Nephron progenitor cell (in vitro differentiated cells): ENCODE data around the gene COL26A1.

Experiments
- DNase-seq: peaks from one replicate; pipeline ENCODE4 v3.0.0; 2021
- H3K27ac Mint-ChIP-seq: 2 replicates; pipeline ENCODE4 v1.8.0; 2021; ENCODE audit warnings: mild to moderate bottlenecking, moderate library complexity, mixed read lengths
- H3K27me3 Mint-ChIP-seq: 2 replicates; pipeline ENCODE4 v1.8.0; 2021; ENCODE audit warnings: mild to moderate bottlenecking, low read depth, mixed read lengths; ENCODE audit not compliant: poor library complexity
- H3K36me3 Mint-ChIP-seq: 2 replicates; pipeline ENCODE4 v1.8.0; 2021; ENCODE audit warnings: low read depth, mixed read lengths
- H3K4me1 Mint-ChIP-seq: 2 replicates; pipeline ENCODE4 v1.8.0; 2021; ENCODE audit warnings: mixed read lengths
- H3K4me3 Mint-ChIP-seq: 2 replicates; pipeline ENCODE4 v1.8.0; 2021; ENCODE audit warnings: mild to moderate bottlenecking, moderate library complexity, mixed read lengths
- H3K9me3 Mint-ChIP-seq: 2 replicates; pipeline ENCODE4 v1.8.0; 2021; ENCODE audit warnings: mild to moderate bottlenecking, moderate library complexity, mixed read lengths
- TF ChIP-seq, protein P1 (sequence below): fragments of 200-600 bp; sonication (generic); IDR thresholded peaks from 2 replicates; pipeline ENCODE4 v1.5.0; 2021; ENCODE audit warnings: antibody characterized with exemption

The COL26A1 gene

DNA sequence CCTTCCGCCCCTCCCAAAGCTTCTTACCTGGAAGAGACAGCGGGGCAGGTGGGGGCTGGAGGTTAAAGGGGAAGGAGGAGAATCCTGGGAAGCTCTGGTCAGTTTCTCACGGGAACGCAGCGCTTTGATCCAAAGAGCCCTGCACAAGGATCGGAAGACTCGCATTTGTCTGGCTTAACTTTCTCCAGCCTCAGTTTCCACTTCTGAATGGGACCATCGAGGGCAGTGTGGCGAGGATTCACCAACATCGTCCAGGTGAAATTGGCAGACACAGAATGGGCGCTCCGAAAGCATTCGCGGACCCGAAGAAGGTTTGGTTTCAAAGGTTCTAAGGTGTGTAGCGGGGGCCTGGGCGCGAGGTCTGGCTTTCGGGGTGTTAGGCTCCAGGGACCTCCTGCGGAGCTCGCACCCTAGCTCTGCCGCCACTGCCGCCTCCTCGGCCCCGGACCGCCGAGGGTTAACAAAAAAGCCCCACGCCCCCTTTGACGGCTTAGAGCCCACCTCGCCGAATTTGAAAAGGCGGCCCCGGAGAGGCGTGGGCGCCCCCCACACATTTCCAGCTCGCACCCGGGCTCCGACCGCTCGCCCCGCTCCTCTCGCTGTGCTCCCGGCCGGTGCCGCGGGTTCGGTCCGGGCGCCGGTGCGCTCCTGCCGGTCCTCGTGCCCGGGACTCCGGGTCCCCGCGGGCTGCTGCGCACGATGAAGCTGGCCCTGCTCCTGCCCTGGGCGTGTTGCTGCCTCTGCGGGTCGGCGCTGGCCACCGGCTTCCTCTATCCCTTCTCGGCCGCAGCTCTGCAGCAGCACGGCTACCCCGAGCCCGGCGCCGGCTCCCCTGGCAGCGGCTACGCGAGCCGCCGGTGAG lies at the start of gene COL26A1:
Gene COL26A1, plus strand, starts transcription at position 542 of the 862 bp plus-strand sequence. Its CDS starts 158 bp downstream, at position 700.
- Mint-ChIP-seq H3K9me3 (peaks cover 15% of the 10 kb centered on the region), H3K27me3 (peaks cover 16% of the 10 kb centered on the region), H3K4me1 (peaks cover 26% of the 10 kb centered on the region), H3K27ac (no peak within 1 kb of the TSS), H3K36me3 (peaks cover 33% of the 10 kb centered on the region), H3K4me3 (peak within 1 kb of the TSS; percentile 86)
- TF ChIP-seq, protein P1, sequence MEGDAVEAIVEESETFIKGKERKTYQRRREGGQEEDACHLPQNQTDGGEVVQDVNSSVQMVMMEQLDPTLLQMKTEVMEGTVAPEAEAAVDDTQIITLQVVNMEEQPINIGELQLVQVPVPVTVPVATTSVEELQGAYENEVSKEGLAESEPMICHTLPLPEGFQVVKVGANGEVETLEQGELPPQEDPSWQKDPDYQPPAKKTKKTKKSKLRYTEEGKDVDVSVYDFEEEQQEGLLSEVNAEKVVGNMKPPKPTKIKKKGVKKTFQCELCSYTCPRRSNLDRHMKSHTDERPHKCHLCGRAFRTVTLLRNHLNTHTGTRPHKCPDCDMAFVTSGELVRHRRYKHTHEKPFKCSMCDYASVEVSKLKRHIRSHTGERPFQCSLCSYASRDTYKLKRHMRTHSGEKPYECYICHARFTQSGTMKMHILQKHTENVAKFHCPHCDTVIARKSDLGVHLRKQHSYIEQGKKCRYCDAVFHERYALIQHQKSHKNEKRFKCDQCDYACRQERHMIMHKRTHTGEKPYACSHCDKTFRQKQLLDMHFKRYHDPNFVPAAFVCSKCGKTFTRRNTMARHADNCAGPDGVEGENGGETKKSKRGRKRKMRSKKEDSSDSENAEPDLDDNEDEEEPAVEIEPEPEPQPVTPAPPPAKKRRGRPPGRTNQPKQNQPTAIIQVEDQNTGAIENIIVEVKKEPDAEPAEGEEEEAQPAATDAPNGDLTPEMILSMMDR = no peak
- peak; percentile 75 for DNase-seq

DNA sequence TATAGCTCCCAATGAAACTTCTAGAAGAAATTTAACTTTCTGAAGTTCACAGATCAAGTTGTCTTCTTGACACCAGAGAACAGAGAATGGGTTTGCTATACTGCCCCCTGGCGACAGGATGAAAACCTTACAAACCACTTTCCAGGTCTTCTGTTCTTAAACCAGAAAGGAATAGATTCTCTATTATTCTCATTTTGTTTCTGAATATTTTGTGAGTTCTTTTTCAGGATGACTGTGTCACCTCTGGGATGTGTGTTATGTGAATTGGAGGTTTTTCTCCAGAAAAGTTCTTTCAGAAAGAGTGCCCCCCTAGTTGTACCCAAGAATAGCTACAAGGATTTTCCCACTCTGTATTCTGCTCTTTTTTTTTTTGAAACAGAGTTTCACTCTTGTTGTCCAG lies 47.3 kb upstream of the COL26A1 start:
- Mint-ChIP-seq H3K4me3 (no peak overlapping the region), H3K27me3 (peaks cover 8% of the 10 kb centered on the region), H3K4me1 (no peaks in the 10 kb centered on the region), H3K9me3 (peaks cover 27% of the 10 kb centered on the region), H3K27ac (no peak overlapping the region), H3K36me3 (peaks cover 69% of the 10 kb centered on the region)
- TF ChIP-seq, protein P1 = peak; percentile 70
- peak; percentile 62 for DNase-seq

DNA sequence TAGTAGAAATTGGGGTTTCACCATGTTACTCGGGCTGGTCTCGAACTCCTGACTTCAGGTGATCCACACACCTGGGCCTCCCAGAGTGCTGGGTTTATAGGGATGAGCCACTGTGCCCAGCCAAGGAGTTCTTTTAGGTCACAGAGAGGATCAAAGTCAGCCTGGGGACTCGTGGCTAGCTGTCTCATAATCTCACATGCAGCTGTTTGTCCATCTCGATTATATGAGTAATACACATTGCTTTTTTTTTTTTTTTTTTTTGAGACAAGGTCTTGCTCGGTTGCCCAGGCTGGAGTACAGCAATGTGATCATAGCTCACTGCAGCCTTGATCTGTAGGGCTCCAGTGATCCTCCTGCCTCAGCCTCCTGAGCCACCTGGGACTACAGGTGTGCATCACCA lies 43.3 kb upstream of the COL26A1 start:
- no peak overlapping the region for H3K27ac Mint-ChIP-seq
- H3K9me3 Mint-ChIP-seq = no peaks in the 10 kb centered on the region
- H3K4me1 Mint-ChIP-seq = peaks cover 25% of the 10 kb centered on the region
- H3K4me3 Mint-ChIP-seq = no peak overlapping the region
- peaks cover 4% of the 10 kb centered on the region for H3K27me3 Mint-ChIP-seq
- TF ChIP-seq, protein P1 = no peak
- peaks cover 31% of the 10 kb centered on the region for H3K36me3 Mint-ChIP-seq
- no peak for DNase-seq

DNA sequence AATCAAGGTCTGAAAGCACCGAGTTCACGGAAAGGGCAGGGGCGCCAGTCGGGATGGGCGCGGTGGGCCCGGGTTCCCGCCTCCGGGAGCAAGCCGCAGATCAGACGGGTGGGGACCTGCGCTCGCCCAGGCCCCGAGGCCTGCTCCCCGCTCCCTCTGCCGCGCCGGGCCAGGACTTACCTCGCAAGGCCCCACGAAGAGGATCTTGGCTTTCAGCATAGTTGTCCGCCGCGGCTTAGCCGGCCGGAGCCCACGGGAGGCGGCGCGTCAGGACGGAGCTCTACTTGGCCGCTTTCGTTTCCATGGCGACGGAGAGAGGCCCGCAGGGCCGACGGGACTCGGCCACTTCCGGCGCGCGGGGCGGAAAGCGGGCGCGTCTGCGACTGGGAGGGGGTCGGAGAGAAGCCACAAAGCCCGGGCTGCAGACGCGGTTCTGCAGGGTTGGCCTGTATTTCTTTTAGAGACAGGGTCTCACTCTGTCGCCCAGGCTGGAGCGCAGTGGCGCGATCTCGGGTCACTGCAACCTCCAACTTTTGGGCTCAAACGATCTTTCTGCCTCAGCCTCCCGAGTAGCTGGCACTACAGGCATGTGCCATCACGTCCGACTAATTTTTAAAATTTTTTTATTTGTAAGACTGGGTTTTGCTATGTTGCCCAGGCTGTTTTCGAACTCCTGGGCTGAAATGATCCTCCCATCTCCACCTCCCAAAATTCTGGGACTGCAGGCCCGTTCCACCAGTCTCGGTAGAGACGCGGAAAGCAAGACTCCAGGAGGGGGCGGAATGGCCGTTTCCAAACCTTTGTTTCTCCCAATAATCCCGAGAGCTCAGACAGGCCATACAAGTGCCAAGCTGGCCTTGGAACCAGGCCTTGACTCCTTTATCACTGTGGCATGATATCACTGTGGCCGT lies 40.9 kb upstream of the COL26A1 start, which contains the start of gene IFT22:
Gene IFT22, minus strand, starts transcription at position 322 of the 911 bp plus-strand sequence. Its CDS starts 103 bp downstream, at position 219.
- Mint-ChIP-seq H3K4me3 (peak within 1 kb of the TSS; percentile 95), H3K27ac (peak within 1 kb of the TSS; percentile 96), H3K36me3 (peaks cover 11% of the 10 kb centered on the region), H3K27me3 (peaks cover 5% of the 10 kb centered on the region), H3K4me1 (peaks cover 25% of the 10 kb centered on the region), H3K9me3 (no peaks in the 10 kb centered on the region)
- TF ChIP-seq, protein P1 = peak; percentile 15
- peak; percentile 95 for DNase-seq

DNA sequence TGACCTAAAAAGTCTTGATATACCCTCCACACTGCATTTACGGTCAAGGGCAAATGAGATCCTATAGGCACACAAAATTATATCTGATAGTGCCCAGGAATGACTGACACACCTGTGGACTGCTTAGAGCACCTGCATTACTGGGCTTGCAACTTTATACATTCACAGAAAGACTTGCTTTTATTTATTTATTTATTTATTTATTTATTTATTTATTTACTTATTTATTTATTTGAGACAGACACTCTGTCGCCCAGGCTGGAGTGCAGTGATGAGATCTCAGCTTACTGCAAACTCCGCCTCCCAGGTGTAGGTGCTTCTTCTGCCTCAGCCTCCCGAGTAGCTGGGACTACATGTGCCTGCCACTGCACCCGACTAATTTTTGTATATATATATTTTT lies 34.5 kb upstream of the COL26A1 start:
- Mint-ChIP-seq H3K27ac (no peak overlapping the region), H3K4me1 (peaks cover 5% of the 10 kb centered on the region)
- TF ChIP-seq, protein P1 = no peak

More for the DNA sequence above, 34.5 kb upstream of the COL26A1 start:
- H3K9me3 Mint-ChIP-seq = no peaks in the 10 kb centered on the region
- no peak for DNase-seq
- H3K27me3 Mint-ChIP-seq = peaks cover 9% of the 10 kb centered on the region
- H3K36me3 Mint-ChIP-seq = no peaks in the 10 kb centered on the region
- H3K4me3 Mint-ChIP-seq = no peak overlapping the region
